GM12878 (cell line): Measurements from ENCODE around the gene METTL23. TPM values are rescaled to one million over a fixed set of nuclear protein-coding genes. Genes with fewer than 3 reads are reported as not detected.
A peak's percentile ranks its signal among the peaks of the same experiment; 100 is the strongest.

ENCODE experiments used
- BACH1 ChIP-seq: fragments of 450-650 bp; IDR thresholded peaks from 2 replicates; pipeline ENCODE4 v1.6.1; 2017; ENCODE audit warnings: mild to moderate bottlenecking, borderline replicate concordance
- BCL11A ChIP-seq: IDR thresholded peaks from 2 replicates; pipeline ENCODE4 v1.6.1; 2011; ENCODE audit warnings: low read depth, low read length
- BMI1 ChIP-seq: fragments of 450-650 bp; IDR thresholded peaks from 2 replicates; pipeline ENCODE4 v1.6.1; 2016; ENCODE audit warnings: mild to moderate bottlenecking, moderate library complexity, borderline replicate concordance
- CBFB ChIP-seq: IDR thresholded peaks from 2 replicates; pipeline ENCODE4 v1.6.1; 2016; ENCODE audit warnings: antibody characterized with exemption, low read depth
- CBX5 ChIP-seq: sonication (generic); IDR thresholded peaks from 2 replicates; pipeline ENCODE4 v1.6.1; 2016; ENCODE audit warnings: low read depth, moderate library complexity, mild to moderate bottlenecking, inconsistent platforms
- CHD2 ChIP-seq: IDR thresholded peaks from 2 replicates; pipeline ENCODE4 v1.6.1; 2011; ENCODE audit warnings: low read depth, low read length, improper control_type of control experiment, borderline replicate concordance
- FOXK2 ChIP-seq: fragments of 450-650 bp; IDR thresholded peaks from 2 replicates; pipeline ENCODE4 v1.6.1; 2017; ENCODE audit warnings: mild to moderate bottlenecking, moderate library complexity
- IKZF2 ChIP-seq, 2 experiments: fragments of 450-650 bp; IDR thresholded peaks; 2 replicates each; pipeline ENCODE4 v1.6.1; 2017; ENCODE audit warnings: mild to moderate bottlenecking in 2 of 2, moderate library complexity in 2 of 2
- MTA2 ChIP-seq: fragments of 450-650 bp; IDR thresholded peaks from 2 replicates; pipeline ENCODE4 v1.6.1; 2016; ENCODE audit warnings: low read depth, mild to moderate bottlenecking, moderate library complexity
- MYB ChIP-seq: fragments of 150-350 bp; IDR thresholded peaks from 2 replicates; pipeline ENCODE4 v1.6.1; 2014; ENCODE audit warnings: mild to moderate bottlenecking, low read depth, low read length, borderline replicate concordance
- NFYB ChIP-seq: IDR thresholded peaks from 2 replicates; pipeline ENCODE4 v1.6.1; 2011; ENCODE audit warnings: low read depth, mild to moderate bottlenecking, low read length, improper control_type of control experiment, moderate library complexity; ENCODE audit not compliant: insufficient read depth
- POLR2A ChIP-seq: IDR thresholded peaks from 2 replicates; pipeline ENCODE4 v1.6.1; 2011; ENCODE audit warnings: low read depth, mild to moderate bottlenecking, low read length
- RAD51 ChIP-seq: fragments of 450-650 bp; IDR thresholded peaks from 2 replicates; pipeline ENCODE4 v1.6.1; 2016; ENCODE audit warnings: moderate library complexity, mild to moderate bottlenecking, inconsistent platforms
- RBBP5 ChIP-seq: fragments of 200-600 bp; sonication (generic); conservative IDR thresholded peaks from 2 replicates; pipeline ENCODE4 v1.6.1; 2016
- SMAD5 ChIP-seq: IDR thresholded peaks from 2 replicates; pipeline ENCODE4 v1.6.1; 2016; ENCODE audit warnings: antibody characterized with exemption, low read depth
- STAT1 ChIP-seq: fragments of 450-650 bp; conservative IDR thresholded peaks from 2 replicates; pipeline ENCODE4 v1.6.1; 2014; ENCODE audit warnings: antibody characterized with exemption, mild to moderate bottlenecking
- TCF12 ChIP-seq: IDR thresholded peaks from 2 replicates; pipeline ENCODE4 v1.6.1; 2011; ENCODE audit warnings: low read depth, mild to moderate bottlenecking, low read length
- ZNF217 ChIP-seq: fragments of 450-650 bp; IDR thresholded peaks from 2 replicates; pipeline ENCODE4 v1.6.1; 2017; ENCODE audit warnings: antibody characterized with exemption, mild to moderate bottlenecking
- ZNF384 ChIP-seq: IDR thresholded peaks from 2 replicates; pipeline ENCODE4 v1.6.1; 2012; ENCODE audit warnings: low read depth, mild to moderate bottlenecking, low read length, improper control_type of control experiment, borderline replicate concordance
- ZNF622 ChIP-seq: fragments of 450-650 bp; IDR thresholded peaks from 2 replicates; pipeline ENCODE4 v1.6.1; 2017; ENCODE audit warnings: mild to moderate bottlenecking, inconsistent platforms
- ZZZ3 ChIP-seq: IDR thresholded peaks from 2 replicates; pipeline ENCODE4 v1.6.1; 2011; ENCODE audit warnings: low read depth; ENCODE audit not compliant: control insufficient read depth, insufficient read length
- polyA plus RNA-seq, 11 experiments: library from polyadenylated mRNA; depleted of rRNA in 4 of 11; unstranded in 6 of 11; stranded (reverse) in 5 of 11; fragments of >200 nt; fragmentation: Nextera tagmentation in 4 of 11; fragmentation: Illumina TruSeq in 1 of 11; extraction: Ambion mirVana in 4 of 11; extraction: Trizol in 1 of 11; gene quantifications; 1 replicate in 1 of 11; 2 replicates in 10 of 11; pipeline versions ENCODE4 v1.2.1 to v1.2.3, GENCODE V29; 2011 to 2016; ENCODE audit warnings: inconsistent platforms in 2 of 11, missing spikeins in 2 of 11, low read depth in 1 of 11
- total RNA-seq, 4 experiments: library from RNA; depleted of rRNA in 3 of 4; stranded (reverse); fragments of >200 nt in 3 of 4; fragmentation: Illumina TruSeq in 1 of 4; extraction: Trizol in 1 of 4; gene quantifications; 2 replicates each; pipeline versions ENCODE4 v1.2.1 to v1.2.3, GENCODE V29; 2013 to 2021
- TF ChIP-seq, protein P1 (sequence below): fragments of 450-650 bp; IDR thresholded peaks from 2 replicates; pipeline ENCODE4 v1.6.1; 2016; ENCODE audit warnings: mild to moderate bottlenecking, moderate library complexity, borderline replicate concordance
- TF ChIP-seq, protein P2 (sequence below): fragments of 450-650 bp; IDR thresholded peaks from 2 replicates; pipeline ENCODE4 v1.6.1; 2016; ENCODE audit warnings: mild to moderate bottlenecking
- TF ChIP-seq, protein P3 (sequence below): fragments of 450-650 bp; IDR thresholded peaks from 2 replicates; pipeline ENCODE4 v1.6.1; 2017; ENCODE audit warnings: borderline replicate concordance
- TF ChIP-seq, protein P4 (sequence below): fragments of 450-650 bp; IDR thresholded peaks from 2 replicates; pipeline ENCODE4 v1.6.1; 2016; ENCODE audit warnings: mild to moderate bottlenecking

Gene METTL23
- total and polyA plus RNA-seq, 10 of the 15 experiments (the other 5 are each of a cell fraction or from before 2014, with no cell fraction given) = 25.6 to 61.5 (median 30.9) TPM

DNA sequence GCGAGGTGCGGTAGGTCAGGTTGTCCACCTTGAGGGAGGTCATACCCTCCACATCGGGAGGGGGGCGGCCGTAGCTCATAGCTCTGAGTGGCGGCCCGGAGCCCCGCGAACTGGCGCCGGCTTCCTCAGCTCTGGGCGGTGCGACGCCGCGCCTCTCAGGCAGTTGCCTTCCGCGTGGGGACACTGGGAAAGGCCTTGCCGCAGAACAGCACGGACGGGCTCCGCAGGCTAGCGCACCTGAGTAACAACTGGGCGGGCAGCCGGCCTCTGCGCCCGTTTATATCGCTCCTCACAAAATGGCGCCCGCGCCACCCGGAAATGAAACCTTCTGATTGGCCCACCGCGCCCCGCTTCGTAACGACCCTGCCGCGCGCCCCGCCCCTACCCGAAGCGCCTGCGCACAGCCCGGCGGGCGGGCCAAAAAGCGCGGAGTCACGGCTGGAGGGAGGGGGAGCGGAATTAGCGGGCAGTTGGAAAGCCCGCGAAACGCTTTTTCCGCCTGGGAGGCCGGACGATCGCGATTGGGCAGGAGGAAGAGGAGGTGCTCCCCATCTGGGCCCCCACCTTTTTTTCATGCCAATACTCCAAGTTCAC, 10.5 kb downstream of the METTL23 start, which contains the start of gene SRSF2 (continued):
- TF ChIP-seq ZNF217 (no peak), TCF12 (peak; percentile 90), POLR2A (peak; percentile 96), RBBP5 (no peak), RAD51 (no peak), BACH1 (peak; percentile 92), FOXK2 (peak; percentile 40; the same call in 1 of the 2 replicates), BMI1 (no peak), SMAD5 (peak; percentile 99), STAT1 (no peak; the same call in 1 of the 2 replicates), MYB (no peak), IKZF2 (IDR thresholded peaks at IDR 0.05) (no peak), BCL11A (no peak), ZZZ3 (no peak), ZNF622 (no peak), CBX5 (no peak), CHD2 (peak; percentile 82; the same call in 1 of the 2 replicates), NFYB (peak; percentile 86), ZNF384 (peak; percentile 84), CBFB (peak; percentile 97), MTA2 (peak; percentile 57; the same call in 1 of the 2 replicates)
- TF ChIP-seq, protein P1, sequence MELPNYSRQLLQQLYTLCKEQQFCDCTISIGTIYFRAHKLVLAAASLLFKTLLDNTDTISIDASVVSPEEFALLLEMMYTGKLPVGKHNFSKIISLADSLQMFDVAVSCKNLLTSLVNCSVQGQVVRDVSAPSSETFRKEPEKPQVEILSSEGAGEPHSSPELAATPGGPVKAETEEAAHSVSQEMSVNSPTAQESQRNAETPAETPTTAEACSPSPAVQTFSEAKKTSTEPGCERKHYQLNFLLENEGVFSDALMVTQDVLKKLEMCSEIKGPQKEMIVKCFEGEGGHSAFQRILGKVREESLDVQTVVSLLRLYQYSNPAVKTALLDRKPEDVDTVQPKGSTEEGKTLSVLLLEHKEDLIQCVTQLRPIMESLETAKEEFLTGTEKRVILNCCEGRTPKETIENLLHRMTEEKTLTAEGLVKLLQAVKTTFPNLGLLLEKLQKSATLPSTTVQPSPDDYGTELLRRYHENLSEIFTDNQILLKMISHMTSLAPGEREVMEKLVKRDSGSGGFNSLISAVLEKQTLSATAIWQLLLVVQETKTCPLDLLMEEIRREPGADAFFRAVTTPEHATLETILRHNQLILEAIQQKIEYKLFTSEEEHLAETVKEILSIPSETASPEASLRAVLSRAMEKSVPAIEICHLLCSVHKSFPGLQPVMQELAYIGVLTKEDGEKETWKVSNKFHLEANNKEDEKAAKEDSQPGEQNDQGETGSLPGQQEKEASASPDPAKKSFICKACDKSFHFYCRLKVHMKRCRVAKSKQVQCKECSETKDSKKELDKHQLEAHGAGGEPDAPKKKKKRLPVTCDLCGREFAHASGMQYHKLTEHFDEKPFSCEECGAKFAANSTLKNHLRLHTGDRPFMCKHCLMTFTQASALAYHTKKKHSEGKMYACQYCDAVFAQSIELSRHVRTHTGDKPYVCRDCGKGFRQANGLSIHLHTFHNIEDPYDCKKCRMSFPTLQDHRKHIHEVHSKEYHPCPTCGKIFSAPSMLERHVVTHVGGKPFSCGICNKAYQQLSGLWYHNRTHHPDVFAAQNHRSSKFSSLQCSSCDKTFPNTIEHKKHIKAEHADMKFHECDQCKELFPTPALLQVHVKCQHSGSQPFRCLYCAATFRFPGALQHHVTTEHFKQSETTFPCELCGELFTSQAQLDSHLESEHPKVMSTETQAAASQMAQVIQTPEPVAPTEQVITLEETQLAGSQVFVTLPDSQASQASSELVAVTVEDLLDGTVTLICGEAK = peak; percentile 93
- TF ChIP-seq, protein P2, sequence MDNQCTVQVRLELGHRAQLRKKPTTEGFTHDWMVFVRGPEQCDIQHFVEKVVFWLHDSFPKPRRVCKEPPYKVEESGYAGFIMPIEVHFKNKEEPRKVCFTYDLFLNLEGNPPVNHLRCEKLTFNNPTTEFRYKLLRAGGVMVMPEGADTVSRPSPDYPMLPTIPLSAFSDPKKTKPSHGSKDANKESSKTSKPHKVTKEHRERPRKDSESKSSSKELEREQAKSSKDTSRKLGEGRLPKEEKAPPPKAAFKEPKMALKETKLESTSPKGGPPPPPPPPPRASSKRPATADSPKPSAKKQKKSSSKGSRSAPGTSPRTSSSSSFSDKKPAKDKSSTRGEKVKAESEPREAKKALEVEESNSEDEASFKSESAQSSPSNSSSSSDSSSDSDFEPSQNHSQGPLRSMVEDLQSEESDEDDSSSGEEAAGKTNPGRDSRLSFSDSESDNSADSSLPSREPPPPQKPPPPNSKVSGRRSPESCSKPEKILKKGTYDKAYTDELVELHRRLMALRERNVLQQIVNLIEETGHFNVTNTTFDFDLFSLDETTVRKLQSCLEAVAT = no peak; the same call in 1 of the 2 replicates
- TF ChIP-seq, protein P3, sequence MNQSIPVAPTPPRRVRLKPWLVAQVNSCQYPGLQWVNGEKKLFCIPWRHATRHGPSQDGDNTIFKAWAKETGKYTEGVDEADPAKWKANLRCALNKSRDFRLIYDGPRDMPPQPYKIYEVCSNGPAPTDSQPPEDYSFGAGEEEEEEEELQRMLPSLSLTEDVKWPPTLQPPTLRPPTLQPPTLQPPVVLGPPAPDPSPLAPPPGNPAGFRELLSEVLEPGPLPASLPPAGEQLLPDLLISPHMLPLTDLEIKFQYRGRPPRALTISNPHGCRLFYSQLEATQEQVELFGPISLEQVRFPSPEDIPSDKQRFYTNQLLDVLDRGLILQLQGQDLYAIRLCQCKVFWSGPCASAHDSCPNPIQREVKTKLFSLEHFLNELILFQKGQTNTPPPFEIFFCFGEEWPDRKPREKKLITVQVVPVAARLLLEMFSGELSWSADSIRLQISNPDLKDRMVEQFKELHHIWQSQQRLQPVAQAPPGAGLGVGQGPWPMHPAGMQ = no peak
- TF ChIP-seq, protein P4, sequence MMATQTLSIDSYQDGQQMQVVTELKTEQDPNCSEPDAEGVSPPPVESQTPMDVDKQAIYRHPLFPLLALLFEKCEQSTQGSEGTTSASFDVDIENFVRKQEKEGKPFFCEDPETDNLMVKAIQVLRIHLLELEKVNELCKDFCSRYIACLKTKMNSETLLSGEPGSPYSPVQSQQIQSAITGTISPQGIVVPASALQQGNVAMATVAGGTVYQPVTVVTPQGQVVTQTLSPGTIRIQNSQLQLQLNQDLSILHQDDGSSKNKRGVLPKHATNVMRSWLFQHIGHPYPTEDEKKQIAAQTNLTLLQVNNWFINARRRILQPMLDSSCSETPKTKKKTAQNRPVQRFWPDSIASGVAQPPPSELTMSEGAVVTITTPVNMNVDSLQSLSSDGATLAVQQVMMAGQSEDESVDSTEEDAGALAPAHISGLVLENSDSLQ = peak; percentile 55; the same call in 1 of the 2 replicates
